Stimulated activated CD4-positive, alpha-beta T cell treated with anti-CD3 and anti-CD28 coated beads, Interleukin-4, amount 100 ng/mL, for 24 hours (primary cell): ENCODE data around the gene TDRD9.
"Not testable (repeated sequence)": the region's sequence is repeated elsewhere in the genome, so short reads cannot be mapped to it uniquely, and the experiment has no call there.

Experiments
- DNase-seq: peaks from one replicate; pipeline ENCODE4 v3.0.0-alpha.2; 2020

Gene TDRD9, protein sequence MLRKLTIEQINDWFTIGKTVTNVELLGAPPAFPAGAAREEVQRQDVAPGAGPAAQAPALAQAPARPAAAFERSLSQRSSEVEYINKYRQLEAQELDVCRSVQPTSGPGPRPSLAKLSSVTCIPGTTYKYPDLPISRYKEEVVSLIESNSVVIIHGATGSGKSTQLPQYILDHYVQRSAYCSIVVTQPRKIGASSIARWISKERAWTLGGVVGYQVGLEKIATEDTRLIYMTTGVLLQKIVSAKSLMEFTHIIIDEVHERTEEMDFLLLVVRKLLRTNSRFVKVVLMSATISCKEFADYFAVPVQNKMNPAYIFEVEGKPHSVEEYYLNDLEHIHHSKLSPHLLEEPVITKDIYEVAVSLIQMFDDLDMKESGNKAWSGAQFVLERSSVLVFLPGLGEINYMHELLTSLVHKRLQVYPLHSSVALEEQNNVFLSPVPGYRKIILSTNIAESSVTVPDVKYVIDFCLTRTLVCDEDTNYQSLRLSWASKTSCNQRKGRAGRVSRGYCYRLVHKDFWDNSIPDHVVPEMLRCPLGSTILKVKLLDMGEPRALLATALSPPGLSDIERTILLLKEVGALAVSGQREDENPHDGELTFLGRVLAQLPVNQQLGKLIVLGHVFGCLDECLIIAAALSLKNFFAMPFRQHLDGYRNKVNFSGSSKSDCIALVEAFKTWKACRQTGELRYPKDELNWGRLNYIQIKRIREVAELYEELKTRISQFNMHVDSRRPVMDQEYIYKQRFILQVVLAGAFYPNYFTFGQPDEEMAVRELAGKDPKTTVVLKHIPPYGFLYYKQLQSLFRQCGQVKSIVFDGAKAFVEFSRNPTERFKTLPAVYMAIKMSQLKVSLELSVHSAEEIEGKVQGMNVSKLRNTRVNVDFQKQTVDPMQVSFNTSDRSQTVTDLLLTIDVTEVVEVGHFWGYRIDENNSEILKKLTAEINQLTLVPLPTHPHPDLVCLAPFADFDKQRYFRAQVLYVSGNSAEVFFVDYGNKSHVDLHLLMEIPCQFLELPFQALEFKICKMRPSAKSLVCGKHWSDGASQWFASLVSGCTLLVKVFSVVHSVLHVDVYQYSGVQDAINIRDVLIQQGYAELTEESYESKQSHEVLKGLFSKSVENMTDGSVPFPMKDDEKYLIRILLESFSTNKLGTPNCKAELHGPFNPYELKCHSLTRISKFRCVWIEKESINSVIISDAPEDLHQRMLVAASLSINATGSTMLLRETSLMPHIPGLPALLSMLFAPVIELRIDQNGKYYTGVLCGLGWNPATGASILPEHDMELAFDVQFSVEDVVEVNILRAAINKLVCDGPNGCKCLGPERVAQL (N-terminal part only)

DNA sequence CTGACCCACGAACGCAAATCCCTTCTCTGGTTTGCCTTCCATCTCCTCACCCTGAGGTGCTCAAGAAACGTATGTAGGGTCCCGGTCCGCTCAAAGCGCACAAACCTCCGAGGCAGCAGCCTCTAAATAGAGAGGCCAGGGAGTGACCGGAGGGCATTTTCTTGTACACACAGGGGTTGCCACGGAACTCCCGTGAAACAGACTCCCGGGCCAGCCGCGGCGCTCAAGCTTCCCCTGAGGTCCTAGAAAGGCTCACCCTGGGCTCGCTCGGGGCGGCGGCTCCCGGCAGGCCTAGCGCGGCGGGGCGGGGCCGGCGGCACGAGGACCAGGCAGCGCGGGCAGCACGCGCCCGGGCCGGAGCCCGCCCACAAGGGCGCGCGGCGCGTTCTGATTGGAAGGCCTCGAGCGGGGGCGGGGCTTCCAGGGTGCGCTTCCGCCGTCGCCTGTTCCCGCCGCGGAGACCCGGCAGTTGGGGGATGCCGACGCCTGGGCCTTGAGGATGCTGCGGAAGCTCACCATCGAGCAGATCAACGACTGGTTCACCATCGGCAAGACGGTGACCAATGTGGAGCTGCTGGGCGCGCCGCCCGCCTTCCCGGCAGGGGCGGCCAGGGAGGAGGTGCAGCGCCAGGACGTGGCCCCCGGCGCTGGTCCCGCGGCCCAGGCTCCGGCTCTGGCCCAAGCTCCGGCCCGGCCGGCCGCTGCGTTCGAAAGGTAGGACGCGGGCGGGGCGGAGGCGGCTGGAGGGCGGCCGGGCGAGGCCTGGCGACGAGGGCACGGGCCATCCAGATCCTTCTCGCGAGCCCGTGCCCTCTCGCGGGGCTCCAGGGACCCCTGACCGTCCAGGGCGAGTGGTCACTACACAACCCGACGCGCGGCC is at the start of gene TDRD9:
Gene TDRD9, plus strand, starts transcription at position 446 of the 880 bp plus-strand sequence. Its CDS starts 54 bp downstream, at position 500.
- no peak for DNase-seq

DNA sequence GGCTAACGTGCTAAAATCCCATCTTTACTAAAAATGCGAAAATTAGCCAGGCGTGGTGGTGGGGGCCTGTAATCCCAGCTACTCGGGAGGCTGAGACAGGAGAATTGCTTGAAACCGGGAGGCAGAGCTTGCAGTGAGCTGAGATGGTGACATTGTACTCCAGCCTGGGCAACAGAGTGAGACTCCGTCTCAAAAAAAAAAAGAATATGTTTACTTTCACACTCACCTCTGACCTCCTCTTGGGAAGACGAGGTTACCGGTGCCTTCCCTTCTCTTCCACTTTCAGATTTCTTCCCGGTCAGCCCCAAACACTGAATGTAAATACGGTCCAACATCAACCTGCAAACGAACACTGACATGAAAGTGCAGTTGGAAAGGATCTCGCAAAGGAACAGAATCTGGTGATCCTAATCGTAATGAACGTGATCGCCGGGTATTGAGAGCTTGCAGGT is 49.1 kb upstream of the TDRD9 start:
- DNase-seq: no peak

DNA sequence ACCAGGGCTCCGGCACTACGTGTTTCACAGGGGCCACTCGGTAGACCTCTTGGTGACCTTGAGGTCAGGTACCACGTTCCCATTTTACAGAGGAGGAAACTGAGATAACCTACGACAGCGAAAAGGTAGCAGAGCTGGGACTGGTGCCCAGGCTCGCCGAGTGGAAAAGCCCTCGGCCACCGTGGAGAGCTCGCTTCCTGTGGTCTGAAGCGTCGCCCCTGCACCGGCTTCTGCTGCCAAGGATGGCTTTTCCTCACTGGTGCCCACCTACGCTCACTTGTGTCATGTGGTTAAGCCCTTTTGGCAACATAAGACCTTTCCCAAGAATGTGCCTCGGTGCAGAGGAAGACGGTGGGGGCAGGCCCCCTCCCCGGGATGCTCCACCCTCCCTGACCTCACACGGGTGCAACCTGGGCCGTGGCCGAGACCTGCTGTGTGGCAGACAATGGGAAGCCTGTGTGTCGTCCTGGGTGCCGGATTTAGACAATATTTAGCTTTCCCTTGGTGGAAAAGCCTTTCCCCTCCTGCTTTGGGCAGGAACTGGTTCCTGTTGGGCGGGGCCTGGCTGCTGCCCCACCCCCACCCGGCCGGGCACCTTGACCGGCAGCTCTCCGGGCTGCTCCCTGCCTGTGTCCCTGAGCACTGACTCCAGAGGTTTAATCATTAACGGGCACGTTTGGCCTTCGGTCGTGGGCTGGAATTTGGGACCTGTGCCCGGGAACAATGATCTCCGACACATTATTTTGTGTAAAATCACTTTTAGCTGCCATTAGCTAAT is 48.5 kb upstream of the TDRD9 start:
- no peak for DNase-seq

DNA sequence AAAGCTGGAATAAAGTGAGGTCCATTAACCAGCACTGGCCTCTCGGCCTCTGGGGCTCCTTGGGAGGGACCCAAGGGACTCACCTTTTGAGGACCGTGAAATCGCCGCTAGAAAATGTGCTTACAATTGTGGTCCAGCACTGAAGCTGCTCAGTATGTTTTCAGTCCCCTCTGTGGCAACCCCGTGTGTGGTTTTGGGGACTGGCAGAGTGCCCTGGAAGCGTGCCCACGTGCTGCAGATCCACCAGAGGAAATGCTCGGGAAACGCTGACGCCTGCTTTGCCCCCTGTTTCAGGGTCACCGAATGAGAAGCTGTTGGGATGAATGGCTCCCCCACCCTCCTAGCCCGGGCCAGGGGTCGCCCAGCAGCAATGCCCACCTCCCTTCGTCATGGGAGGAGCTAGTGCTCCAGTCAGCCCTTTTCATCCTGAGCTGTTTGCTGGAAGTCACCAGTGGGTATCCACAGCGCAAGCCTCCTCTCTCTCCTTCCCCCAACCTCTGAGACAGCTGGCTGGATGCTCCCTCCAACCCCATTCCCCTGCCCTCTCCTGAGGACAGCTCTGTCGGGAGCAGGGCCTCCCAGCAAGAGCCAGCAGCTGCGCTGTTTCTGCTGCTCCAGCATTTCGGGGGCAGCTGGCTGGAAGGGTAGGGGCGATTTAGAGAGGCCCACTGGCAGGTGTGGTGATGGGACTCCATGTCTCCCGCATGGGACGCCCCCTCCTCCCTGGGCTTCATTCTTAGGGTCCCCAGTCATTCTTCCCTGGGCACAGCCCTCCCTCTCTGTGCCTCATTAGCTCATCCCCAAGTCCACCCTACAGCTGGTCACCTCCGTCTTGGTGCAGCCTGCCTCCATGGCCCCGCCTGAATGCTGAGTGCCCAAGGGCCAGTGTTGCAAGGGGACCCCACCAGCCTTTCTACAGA is 47.6 kb upstream of the TDRD9 start:
- no peak for DNase-seq

DNA sequence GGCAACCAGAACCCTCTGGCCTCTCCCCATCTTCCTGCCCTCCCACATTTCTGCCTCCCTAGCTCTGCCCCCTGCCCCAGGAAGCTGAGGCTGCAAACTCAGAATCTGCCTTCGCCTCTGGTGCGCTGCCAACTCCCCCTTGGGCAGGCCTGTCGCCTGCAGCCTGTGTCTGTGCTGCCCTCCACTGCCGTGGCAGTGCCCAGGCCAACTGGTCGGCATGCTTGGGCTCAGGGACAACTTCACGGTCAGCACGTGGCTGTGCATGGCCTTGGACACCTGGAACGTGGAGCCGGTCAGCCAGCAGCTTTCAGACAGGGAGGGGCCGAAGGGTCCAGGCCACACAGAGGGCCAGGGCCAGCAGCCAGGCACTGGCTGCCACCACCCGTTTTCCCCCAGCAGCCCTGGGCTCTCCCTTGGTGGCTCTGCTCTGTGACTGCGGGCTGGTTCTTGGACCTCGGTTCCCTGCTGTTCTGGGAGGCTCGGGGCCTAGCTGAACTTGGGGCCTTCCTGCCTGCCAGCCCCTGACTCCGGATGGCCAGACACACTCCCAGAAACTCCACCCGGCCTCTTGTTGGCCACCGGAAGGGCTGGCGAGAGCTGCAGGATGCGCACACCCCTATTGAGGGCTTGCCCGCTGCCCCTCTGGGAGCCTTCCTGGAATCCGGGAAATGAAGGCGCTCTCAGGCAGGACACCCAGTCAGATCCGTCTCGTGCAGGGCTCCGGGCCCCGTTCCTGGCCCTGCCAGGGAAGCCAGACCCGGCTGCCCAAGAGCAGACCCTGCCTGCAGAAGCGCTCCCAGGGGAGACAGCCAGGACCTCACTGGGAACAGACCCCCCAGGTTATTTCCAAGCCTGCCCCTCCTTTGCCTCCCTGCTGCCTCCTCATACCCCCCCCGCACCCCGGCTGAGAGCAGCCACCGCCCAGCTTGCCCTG is 46.7 kb upstream of the TDRD9 start:
- no peak for DNase-seq

DNA sequence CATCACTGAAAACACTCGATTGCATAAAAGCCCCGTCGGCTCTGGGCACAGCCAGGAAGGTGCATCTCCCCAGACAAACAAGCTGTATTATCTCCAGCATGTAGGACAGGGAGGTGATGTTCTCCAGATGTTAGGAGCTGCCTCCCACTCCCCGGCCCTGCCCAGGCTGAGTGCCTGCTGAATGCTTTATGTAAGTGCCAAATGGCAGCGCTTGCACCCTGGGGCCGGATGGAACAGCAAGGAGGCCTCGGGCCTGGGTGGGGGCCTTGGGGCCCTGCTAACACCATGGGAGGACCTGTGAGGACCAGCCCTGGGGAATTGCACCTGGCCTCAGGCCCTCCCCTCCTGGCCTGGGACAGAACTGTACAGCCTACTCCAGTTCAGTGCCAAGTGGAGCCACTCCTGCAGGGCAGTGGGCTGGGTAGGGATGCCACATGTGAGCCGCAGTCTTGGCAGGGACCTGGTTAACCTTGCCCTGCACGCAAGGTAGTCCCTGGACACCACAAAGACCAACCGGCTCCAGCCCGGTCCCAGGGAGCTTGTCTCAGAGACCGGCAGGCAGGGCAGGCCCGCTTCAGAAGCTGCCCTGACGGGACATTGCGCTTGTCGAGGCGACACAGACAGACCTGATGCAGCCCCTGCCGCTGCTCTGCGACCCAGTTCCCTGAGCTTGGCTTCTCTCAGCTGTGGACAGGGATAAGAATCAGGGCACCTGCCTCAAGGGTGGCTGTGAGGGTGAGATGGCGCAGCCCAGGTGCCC is 45.6 kb upstream of the TDRD9 start:
- no peak for DNase-seq

DNA sequence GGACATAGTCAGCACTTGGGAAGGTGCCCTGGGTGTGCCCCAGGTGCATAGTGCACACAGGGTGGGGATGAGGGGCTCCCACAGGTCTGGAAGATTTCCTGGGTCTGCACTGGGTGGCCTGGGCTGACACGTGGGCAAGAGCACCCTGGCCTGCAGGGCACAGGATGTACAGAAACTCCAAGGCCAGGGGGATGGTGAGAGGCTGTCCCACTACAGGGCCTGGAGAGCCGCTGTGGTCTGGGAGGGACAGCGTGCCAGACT is 45.1 kb upstream of the TDRD9 start:
- DNase-seq: no peak

DNA sequence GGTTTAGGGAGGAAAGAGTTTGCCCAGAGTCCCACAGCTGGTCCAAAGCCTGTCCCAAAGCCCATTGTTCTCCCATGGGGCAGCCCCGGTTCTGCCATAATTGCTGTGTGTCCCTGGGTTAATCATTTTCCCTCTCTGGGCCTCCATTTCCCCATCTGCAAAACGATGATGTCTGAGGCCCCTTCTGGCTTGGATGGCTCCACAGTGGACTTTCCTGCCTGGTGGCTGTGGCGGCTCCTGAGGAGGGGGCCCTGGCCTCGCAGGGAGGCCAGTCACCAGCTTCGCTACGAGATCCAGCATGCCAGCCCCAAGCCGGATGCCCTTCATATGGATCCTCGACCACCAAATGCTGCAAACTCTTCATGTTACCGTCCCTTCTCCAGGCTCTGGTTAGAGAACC is 43.4 kb upstream of the TDRD9 start:
- no peak for DNase-seq

DNA sequence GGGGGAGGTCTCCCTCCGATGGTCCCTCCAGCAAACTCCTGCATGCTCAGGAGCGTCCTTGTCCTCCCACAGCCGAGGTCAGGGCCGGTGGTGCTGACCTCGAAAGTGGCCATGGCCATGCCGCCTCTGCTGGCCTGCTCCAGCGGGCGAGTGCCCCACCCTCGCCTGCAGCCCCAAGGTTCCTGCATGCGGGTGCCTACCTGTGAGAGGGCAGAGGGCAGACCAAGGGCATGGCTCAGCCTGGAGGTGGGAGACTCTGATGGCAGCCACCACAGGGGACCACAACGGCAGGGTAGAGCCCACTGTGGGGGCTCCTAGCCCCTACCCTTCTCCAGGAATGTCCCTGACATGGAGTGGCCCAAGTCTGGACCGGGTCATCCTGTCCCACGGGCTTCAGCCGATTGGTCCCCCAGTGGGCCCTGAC is 42.7 kb upstream of the TDRD9 start:
- no peak for DNase-seq

DNA sequence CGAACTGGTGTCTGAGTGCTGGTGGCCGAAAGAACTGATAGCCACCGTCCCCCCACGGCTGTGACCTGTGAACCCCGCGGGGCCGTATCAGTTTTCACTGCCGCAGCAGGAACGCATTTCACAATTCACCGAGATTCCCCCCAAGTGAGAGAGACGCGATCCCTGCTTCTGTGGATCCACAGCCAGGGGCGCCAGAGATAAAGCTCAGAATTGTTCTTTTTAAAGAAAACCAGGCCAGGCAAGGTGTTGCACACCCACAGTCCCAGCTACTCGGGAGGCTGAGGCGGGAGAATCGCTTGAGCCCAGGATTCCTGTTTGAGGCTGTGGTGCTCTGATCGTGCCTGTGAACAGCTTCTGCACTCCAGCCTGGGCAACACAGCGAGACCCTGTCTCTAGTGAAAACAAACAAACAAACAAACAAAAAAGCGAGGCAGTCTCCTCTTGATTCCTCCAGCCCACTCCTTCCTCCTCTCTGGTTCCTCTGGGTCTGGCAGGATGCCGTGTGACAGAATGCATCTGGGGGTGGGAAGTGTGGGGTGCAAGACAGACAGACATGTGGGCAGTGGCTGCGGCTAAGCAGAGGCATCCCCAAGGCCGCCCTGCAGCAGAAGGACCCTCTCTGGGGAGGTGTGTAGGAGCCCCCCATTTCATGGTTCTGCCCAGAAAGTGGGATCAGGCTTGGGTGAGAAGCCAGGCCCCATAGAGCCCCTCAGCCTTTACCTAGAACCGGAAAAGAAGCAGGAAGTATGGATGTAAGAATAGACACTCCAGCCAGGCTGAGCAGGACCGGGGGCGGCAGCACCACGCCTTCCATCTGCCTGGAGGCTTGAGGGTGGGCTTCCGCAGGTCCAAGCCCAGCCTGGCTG is 41.7 kb upstream of the TDRD9 start:
- no peak for DNase-seq

DNA sequence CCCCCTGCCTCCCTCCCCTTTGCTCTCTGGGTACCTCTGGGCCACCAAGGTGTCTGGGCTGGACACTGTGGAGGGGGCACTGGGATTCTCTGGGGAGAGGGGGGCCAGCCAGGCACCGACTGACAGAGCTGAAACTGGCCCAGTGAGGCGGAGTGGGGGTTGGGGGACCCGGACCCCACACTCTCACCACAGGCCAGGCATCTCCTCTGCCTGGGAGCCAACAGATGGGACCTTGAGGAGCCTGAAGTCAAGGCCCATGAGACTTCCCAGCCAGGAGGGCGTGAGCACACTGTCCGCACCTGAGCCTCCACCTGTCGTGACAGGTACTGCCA is 41.1 kb upstream of the TDRD9 start:
- no peak for DNase-seq

DNA sequence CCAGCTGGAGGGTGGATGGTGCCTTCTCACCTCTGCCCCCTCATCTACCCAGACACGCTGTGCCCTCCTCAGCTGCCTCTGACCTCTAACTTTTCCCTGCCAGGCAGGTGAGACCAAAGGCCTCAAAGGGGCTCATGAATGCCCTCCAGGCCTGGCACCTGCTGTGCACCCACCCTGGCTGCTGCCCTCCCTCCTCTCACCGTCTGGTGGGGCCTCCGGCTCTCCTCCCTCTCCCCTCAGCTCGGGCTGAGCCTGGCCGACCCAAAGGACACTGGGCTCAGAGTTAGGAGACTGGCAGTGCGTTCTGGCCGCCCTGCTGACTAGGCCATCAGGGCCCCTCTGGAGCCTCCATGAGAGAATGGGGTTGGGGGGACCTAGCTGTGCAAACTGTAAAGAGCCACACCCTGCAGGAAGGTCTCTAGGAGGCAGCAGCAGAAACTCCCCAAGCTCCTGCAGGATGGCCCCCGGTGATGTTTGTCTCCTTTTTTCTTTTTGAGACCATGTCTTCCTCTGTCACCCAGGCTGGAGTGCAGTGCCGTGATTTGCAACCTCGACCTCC is 40.6 kb upstream of the TDRD9 start:
- DNase-seq: no peak

DNA sequence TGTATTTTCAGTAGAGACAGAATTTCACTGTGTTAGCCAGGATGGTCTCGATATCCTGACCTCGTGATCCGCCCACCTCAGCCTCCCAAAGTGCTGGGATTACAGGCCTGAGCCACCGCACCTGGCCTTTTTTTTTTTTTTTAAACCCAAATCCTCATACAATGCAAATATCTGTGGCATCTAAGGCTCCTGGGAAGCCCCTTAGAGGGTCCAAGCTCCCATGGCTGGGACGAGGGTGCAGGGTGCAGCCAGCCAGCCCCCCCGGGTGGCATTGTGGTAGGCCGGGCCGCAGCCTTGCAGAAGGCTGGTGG is 39.3 kb upstream of the TDRD9 start:
- DNase-seq: not testable (repeated sequence)

DNA sequence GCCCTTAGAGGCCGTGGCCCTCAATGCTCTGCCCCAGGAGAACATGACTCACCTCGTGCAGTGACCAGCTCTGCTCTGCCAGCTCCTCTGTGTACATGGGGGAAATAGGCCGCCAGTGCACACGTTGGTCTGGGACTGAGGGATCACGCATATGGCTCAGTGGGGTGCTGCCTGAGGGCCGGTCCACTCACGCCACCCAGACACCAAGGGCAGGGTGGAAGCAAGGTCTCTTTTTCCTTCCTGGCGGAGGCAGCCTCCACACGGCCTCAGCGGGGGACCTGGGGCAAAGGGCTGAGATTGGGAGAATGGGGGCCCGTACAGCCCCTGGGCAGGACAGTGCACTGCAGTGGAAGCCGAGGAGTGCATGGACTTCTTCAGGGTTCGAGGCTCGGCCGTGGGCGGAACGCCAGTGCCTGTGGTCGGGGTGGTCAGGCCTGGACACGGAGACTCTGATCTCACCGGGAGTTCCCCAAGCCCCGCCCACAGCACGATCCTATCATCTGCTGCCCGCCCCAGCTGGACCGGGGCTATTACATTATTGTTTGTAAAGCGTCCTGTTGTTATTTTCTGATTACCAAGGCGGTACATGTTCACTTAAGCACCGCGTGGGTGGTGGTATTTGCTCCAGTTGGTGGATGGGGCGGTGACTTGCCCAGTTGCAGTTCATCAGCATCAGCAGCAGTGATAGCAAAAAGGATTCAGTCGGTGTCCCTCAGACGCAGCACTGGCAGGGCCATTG is 38.8 kb upstream of the TDRD9 start:
- DNase-seq: no peak

DNA sequence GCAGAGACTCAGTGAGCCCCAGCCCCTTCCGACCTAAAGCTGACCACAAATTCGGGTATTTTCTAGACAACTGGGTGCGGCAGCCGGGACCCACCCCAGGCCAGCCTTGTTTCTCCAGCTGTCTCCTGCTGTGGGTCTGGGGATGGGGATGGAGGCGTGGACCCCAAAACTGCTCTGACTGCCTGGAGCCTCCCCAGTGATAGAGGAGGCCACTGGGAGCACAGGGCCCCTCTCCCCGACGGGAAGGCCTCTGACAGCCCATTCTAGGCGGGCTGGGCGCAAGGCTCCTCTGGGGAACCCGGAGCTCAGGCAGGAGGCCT is 38.2 kb upstream of the TDRD9 start:
- DNase-seq: no peak

DNA sequence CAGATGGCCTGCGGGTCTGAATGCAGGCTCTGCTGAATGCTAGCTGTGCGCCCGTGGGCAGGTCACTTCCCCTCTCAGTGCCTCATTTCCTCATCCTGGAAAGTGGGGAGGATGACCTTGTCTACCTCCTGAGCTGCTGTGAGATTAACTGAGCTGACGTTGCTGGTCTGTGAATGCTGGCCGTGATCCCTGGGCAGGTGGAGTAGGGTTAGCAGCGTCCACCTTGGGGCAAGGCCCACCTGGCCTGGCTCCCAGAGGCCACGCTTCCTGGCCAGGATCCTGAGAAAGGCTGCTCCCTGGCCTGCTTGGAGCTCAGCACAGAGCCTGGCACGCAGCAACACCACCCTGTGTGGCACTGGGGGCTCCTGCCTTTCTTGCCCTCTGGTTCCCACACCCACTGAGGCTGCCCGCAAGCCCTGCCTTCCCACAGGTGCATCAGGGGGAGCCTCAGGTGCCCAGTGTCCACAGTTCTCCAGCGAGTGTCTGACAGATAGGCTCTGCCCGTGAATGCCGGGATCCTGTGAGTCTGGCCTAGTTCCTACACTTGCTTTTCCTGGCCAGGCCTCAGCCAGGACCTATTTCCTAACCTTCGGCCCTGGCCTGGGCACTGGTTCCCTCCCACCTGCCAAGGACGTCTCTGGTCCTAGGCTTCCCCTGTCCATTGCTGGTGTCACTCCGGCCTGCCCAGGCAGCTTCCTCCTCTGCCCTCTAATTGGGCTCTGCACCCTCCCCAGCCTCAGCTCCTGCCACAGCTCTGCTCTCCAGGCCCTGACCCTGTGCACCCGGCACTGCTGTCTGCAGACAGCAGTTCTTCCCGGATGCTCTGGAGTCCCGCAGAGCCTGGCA is 37.2 kb upstream of the TDRD9 start:
- no peak for DNase-seq
